Omental fat pad (tissue), 4 donors: Measurements from ENCODE around the gene WDR70. TPM values are rescaled to one million over a fixed set of nuclear protein-coding genes. Genes with fewer than 3 reads are reported as not detected.

Experiments
- ATAC-seq: fragments of 150-250 bp; one replicate; pipeline ENCODE4 v1.9.1; 2016; ENCODE audit warnings: mild to moderate bottlenecking, moderate library complexity; ENCODE audit not compliant: low FRiP score
- DNase-seq: peaks from one replicate; pipeline ENCODE4 v3.0.0-alpha.2; 2019; ENCODE audit warnings: low spot score
- total RNA-seq, 4 donors: library from RNA; depleted of rRNA; stranded (reverse); fragments of >200 nt; gene quantifications; one replicate each; pipeline ENCODE4 v1.1.0, GENCODE V29; 2016
- TF ChIP-seq, protein P1 (sequence below), 3 donors: fragments of 450-650 bp; IDR thresholded peaks; one replicate each; pipeline ENCODE4 v1.5.1; 2016 to 2017; ENCODE audit warnings: antibody characterized with exemption in 3 of 3, mild to moderate bottlenecking in 3 of 3, moderate library complexity in 2 of 3

The WDR70 gene
- total RNA-seq, 4 donors from 2014 or later = 17.4 to 37.7 (median 24.0) TPM

- DNase-seq (no peak), ATAC-seq (no peak)
- TF ChIP-seq, protein P1, sequence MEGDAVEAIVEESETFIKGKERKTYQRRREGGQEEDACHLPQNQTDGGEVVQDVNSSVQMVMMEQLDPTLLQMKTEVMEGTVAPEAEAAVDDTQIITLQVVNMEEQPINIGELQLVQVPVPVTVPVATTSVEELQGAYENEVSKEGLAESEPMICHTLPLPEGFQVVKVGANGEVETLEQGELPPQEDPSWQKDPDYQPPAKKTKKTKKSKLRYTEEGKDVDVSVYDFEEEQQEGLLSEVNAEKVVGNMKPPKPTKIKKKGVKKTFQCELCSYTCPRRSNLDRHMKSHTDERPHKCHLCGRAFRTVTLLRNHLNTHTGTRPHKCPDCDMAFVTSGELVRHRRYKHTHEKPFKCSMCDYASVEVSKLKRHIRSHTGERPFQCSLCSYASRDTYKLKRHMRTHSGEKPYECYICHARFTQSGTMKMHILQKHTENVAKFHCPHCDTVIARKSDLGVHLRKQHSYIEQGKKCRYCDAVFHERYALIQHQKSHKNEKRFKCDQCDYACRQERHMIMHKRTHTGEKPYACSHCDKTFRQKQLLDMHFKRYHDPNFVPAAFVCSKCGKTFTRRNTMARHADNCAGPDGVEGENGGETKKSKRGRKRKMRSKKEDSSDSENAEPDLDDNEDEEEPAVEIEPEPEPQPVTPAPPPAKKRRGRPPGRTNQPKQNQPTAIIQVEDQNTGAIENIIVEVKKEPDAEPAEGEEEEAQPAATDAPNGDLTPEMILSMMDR (IDR thresholded peaks at IDR 0.05) = no peak
These were observed 346.1 kb downstream of the WDR70 start for GRCh38 chr5:37725185-37725584.

DNA sequence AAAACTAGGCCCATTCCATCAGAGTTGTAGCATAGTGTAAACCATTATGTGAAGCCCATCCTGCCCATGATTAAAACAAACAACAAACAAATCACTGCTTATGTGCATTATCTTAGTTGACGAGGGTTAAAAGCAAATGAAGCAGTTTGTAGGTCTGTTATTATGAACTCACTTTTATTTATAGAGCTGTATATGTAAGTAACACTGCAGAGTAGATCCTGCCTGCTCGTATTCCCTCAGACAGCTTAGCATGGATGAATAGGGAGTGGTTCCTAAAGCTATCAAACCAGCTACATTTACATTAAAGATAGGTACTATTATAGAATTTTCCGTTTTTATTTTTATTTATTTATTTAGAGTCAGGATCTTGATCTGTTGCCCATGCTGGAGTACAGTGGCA lies 348.1 kb downstream of the WDR70 start:
- ATAC-seq (no peak), DNase-seq (no peak)
- TF ChIP-seq, protein P1 (IDR thresholded peaks at IDR 0.05) = no peak

DNA sequence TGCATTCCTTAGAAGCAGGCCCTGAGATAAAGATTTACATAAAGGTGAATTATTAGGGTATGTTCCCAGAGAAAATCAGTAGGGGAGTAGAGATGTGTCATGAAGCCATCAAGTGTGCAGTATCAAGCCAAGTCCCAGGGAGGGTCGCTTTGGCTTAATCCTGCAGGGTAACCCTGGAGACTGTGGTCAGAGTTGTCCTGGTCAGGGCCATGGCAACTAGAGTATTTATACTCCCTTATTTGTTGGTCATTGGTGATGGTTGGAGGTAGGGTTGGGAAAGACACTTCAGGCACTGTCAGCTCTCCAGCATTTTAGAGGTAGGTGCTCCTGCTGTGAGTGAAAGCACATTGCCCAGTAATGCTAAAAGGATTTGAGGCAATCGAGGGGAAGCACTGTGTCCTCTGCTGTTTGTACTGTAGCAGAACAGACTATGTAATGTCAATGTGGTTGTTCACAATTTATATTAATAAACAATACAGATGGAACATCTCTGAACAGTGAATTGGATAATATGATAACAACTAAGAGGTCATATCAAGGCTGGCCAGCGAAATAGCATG lies 351.9 kb downstream of the WDR70 start:
- ATAC-seq (no peak), DNase-seq (no peak)
- TF ChIP-seq, protein P1 (IDR thresholded peaks at IDR 0.05) = no peak

GRCh38 chr5:37734114-37734513 lies 355.0 kb downstream of the WDR70 start:
- TF ChIP-seq, protein P1 (IDR thresholded peaks at IDR 0.05) = no peak
- no peak for ATAC-seq
- no peak for DNase-seq

DNA sequence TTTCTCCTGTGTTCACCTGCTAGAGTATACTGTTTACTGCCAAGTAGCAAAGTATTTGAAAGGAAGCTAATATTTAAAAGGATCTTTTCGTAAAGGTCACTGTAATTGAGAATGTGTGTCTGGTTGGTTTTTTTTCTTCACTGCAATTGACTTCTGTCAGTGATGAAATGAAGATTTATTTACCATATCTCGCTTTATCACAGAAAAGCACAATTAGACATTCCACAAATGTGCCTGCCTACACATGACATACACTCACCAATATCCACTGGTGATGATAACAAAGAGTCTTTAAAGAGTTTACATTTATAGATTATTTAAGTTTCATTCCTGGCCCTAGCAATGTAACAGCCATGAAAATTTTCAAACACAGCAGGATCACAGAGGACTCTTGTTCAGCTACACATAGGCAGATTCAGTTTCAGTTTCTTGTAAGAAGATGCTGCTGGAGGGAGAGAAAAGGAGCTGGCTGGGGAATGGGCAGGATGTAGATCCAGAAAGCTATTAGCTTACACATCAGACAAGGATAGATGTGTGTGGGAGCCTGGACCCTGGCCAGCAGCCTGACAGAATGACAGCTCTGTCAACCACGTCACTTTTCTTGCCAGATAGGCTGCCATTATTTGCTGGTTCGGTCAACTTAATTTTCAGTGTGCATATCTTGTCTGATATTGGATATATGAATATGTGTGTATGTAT lies 356.7 kb downstream of the WDR70 start:
- no peak for ATAC-seq
- no peak for DNase-seq
- TF ChIP-seq, protein P1 (IDR thresholded peaks at IDR 0.05) = no peak

- ATAC-seq (no peak), DNase-seq (no peak)
- TF ChIP-seq, protein P1 (IDR thresholded peaks at IDR 0.05) = no peak
These were observed 357.3 kb downstream of the WDR70 start for GRCh38 chr5:37736397-37736796.
